Measurements from ENCODE around the gene RXRG.

The RXRG gene

DNA sequence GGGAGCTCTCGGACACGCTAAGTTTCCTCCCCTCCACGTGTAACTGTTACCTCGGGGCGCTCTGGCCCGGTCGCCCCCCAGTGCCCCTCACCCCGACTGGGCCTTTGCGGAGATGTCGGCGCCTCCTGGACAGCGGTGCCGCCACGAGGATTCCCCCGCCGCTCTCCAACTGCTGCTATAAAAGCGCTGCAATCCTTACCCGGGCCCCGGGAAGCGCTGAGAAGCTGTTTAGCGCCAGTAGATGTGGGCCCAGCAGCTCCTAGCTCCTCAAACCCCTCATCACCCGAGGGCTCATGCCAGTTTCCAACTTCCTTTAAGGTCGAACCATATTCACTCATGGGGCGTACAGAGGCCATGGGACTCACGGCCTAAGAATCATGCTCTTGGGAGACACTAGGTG is 88.0 kb downstream of the RXRG start:
- no peak for DNase-seq

DNA sequence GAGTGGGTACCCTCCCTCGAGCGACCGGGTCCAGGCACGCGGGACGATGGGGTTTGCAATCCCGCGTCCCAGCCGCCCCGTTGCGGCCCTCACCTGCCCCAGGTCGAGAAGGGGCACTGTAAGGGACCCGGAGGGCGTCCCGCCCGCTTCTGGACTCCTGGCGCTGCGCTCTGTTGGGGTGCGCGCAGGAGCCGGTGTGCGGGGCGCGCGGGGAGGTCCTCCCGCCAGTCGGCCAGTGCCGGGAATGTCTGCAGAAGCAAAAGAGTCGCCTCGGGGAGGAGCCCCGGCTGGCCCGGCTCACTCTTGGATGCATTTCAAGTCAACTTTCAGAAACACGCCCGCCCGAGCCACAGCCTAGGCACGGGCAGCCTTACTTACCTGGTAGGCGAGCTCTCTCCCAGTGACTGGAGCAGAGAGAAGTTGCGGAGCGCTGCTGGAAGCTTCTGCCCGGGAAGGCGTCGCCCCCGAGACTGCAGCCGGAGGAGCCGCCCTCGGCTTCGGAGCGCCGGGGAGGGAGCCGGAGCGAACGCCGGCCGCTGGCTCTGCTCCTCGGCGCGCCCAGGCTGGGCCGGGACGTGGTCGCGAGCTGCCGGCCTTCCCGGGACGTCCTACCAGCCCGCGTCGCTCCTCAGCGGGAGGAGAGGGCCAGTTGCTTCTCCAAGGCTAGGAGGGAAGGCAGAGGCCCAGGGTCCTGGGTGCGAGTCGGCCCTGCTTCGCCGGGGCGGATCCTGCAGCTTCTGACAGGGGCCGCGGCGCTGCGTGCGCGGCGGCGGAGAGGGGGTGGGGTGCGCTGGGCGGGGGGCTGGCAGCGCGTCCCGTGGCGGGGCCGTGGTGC is 88.7 kb downstream of the RXRG start, which contains the start of gene LMX1A:
LMX1A (minus strand) TSS at position 739 of the 835 bp plus-strand sequence. CDS start 1,156 bp downstream, outside the sequence.
- no peak for DNase-seq

DNA sequence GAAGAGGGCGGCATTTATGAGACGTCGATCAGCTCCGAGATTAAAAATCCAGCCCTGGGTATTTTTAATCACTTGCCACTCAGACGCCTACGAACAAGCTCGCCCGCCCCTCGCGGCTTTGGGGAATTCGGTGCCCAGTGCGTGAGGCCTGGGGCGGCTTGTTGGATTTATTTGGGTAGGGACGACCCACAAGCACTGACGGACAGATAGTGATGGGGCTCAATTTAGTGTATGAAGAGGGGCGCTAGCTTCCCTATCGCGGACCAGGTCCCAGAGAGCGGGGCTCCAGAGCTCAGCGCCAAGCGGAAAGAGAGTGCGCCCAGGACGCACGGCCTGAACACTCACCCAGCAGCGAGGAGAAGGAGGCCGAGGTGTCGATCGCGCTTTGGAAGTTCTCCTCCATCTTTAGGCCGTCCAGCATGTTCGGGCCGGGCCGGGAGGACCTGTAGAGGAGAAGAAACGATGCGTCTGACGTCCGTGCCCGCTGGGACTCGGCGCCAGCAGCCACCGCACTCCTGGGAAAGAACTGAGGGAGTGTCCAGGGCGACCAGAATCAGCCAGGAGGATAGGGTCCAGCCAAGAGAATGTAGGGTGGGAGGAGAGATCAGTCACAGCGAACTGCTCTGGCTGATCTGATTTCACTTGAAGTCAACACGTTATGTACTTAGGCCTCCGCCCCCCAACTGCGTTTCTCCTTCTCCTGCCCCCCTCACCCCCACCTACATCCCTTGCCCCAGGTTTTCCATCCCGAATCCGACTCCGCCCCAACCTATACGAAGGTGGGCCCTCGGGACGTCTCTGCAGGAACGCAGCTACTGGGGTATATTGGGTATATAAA is 89.6 kb downstream of the RXRG start:
- DNase-seq: no peak

DNA sequence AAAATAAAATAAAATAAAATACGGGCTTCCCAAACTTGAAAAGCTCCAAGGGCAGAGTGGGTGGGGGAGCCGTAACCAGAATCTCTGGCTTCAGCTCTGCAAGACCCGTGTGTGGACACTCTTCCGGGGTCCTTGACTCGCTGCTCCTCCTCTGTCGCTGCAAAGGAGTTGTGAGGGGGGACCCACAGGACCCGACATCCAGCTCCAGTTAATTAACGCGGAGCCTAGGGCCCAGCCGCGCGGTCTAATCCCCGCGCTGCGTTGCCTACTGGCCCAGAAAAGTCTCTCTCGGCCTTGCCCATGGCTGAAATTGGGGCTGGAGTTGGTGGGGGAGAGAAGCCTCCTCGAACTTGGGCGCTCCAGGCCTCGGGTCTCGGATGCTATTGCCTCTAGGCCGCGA is 90.2 kb downstream of the RXRG start:
- DNase-seq: no peak

DNA sequence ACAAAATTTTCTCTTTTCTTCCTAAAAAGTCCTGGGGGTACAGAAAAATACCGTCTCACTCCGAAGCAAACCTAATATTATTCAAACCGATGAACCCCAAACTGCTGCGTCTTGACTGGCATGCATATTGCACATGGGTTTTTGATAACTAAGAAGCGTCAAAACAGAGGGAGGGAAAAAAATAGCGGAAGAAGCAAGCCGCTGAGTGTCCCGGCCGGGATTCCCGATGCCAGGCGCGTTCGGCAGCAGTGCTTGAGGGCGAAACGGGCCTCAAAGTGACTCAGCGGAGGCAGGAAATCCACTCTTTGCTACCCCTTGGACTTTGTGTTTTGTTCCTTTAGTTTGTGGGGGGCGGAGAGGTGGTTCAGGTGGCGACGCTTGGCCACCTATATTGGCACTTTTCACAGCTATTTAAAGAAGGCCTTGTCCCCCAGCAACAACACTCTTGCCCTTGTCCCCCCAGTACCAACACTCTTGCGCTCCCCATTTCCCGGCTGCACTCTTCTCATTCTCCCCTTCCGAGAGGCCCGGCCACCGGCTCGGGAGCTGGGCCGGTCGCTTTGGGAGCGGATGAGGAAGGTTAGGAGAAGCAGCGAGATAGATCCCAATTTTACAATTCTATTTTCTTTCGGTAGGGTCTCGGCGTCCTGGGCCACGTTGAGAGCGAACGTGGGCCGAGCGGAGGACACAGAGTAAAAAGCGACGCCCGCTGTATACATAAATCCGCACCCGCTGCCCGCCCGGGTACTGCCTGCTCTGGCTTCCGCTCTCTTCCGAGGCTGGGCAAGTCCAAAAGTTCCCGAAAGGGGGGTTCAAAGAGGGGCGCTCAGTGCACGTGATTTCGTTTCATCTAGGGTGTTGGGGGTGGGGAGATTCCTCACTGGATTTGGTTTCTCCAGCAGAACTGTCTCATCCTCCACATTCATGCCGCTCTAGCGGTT is 90.9 kb downstream of the RXRG start:
- no peak for DNase-seq

DNA sequence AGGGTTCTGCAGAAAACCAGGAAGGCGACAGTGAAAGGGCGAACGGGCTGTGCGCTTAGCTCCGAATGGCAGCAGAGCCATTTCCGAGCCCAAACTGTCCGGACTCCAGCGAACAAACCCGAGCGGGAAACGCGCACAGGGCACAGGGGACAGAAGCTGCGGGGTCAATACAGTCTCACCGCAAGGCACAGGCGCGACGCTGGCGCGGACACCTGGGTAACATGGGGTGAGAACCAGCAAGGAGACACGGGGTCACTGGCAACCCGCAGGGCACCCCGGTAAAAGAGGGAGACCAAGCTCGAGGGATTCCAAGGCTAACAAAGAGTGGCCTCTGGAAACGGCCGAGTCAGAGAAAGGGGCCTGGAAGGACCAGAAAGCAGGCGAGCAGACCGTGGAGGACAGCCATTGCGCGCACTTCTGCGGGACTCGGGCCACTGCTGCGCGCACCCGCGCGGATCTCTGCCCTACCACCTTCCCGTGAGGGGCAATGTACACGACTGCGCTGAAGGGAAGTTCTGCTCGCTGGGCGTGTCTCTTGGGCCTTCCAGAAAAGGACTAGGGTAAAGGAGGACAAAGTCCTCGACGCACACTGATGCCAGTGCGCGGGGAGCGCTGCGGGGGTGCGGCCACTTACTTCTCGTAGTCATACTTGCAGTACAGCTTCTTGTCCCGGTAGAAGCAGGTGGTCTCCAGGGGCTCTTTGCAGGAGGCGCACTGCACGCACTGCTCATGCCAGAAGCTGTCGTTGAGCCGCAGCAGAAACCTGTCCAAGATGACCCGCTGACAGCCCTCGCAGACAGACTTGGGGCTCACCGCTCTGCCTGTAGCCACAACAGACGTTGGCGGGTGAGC is 92.3 kb downstream of the RXRG start:
- no peak for DNase-seq

DNA sequence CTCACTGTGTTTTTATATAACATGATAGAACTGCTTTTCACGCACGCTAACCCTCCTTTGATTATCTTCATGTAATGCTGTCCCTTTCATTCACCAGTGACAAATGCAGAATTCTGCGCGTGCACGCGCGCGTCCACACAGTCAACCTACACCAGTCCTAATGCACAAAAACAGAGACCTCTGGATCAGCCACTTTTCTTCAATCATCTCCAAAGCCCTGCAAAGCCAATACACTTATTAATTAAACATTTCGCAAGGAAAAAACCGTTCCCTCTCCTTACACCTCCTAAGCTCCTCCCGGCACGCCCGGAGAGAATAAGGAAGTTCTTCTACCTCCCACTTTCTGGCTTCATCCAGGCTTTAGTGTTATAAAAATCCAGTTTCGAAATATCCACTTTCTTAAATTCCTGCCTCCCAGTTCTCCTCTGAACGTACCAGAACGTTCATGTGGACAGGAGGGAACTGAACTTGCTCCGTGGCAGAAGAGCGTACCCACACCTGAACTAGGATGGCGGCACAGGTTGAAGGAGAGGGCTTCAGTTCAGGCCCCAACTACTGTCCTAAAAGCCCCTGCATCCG is 93.0 kb downstream of the RXRG start:
- DNase-seq: no peak

Data from NCI-H2081 treated with DMSO at 0.1 percent for 48 hours (cell line).